ENCODE data around the gene ANAPC1. TPM values are rescaled to one million over a fixed set of nuclear protein-coding genes. Genes with fewer than 3 reads are reported as not detected.
"Not testable (repeated sequence)": the region's sequence is repeated elsewhere in the genome, so short reads cannot be mapped to it uniquely, and the experiment has no call there.

Gene ANAPC1
- total RNA-seq, 1 experiment from 2014 or later: 106 TPM

DNA sequence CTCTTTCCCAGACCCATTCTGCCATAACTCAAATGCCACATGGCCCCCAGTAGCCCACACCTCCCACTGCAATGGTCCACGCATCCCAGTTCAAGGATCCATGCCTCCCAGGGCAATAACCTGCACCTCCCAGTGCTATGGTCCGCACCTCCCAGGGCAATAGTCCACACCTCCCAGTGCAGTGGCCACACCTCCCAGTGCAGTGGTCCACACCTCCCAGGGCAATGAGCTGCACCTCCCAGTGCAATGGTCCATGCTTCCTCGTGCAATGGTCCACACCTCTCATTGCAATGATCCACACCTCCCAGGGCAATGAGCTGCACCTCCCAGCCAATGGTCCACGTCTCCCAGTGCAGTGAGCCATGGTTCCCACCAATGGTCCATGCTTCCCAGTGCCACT is 135.6 kb downstream of the ANAPC1 start:
- not testable (repeated sequence) for H2AFZ ChIP-seq (ENCODE audit: low read length); H3K9me3 ChIP-seq (ENCODE audit: low read length); H3K36me3 ChIP-seq (ENCODE audit: insufficient read depth, low read length); H3K4me1 ChIP-seq (ENCODE audit: low read length); H4K20me1 ChIP-seq (ENCODE audit: insufficient read depth, low read depth, low read length); H3K27me3 ChIP-seq (ENCODE audit: low read length); H3K79me2 ChIP-seq (ENCODE audit: low read length); H3K4me2 ChIP-seq (ENCODE audit: low read depth, low read length, poor library complexity, severe bottlenecking); H3K9me2 ChIP-seq (replicated peaks; ENCODE audit: insufficient read depth, low read length); H3K9ac ChIP-seq (ENCODE audit: low read length); H3K4me3 ChIP-seq (ENCODE audit: low read length); DNase-seq; H3K27ac ChIP-seq (ENCODE audit: low read length)

DNA sequence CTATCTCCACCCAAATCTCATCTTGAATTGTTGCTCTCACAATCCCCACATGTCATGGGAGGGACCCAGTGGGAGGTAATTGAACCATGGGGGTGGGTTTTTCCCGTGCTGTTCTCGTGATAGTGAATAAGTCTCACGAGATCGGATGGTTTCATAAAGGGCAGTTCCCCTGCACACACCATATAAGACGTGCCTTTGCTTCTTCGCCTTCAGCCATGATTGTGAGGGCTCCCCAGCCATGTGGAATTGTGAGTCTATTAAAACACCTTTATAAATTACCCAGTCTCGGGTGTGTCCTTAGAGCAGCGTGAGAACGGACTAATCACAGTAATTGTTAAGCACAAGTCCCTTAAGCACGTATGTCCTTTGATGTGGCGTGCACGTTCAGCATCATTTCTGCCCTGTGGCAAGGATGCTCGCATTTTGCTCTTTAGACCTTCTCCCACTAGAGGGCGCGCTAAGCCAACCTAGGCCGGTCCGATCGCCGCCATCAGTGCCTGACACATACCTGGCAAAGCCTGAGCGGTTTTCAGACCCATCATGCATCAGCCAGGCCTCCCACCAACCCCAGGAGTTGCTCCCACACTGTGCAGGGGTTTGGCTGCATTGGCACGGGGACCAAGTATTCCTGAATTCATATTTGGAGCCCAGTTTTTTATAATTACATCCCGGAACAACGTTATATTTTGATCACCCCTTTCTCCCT is 136.4 kb downstream of the ANAPC1 start:
- not testable (repeated sequence) for H4K20me1 ChIP-seq (ENCODE audit: insufficient read depth, low read depth, low read length); H3K27me3 ChIP-seq (ENCODE audit: low read length); H3K4me3 ChIP-seq (ENCODE audit: low read length); H3K79me2 ChIP-seq (ENCODE audit: low read length); H3K9ac ChIP-seq (ENCODE audit: low read length); H2AFZ ChIP-seq (ENCODE audit: low read length); H3K4me2 ChIP-seq (ENCODE audit: low read depth, low read length, poor library complexity, severe bottlenecking); H3K9me2 ChIP-seq (replicated peaks; ENCODE audit: insufficient read depth, low read length); H3K9me3 ChIP-seq (ENCODE audit: low read length); H3K36me3 ChIP-seq (ENCODE audit: insufficient read depth, low read length); H3K27ac ChIP-seq (ENCODE audit: low read length); H3K4me1 ChIP-seq (ENCODE audit: low read length)
- DNase-seq: peak; percentile 41

DNA sequence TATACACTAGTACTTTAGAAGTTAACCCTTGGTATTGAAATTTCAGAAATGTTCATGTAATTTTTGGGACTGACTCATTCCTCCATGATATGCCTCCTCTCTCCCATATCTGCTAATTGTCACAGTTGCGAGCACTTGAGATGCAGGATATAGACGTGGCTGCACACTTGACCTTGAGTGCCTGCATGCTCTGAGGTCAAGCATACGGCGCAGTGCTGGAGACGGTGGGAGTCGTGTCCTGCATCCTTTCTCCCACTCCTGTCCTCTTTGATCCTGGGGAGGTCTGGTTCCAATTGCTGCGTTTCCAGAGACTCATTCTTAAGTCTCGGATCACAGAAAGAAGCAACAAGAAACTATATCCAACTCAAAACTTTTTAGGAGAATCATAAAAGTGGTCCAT is 139.2 kb downstream of the ANAPC1 start:
- H3K36me3 ChIP-seq (ENCODE audit: insufficient read depth, low read length); H3K4me3 ChIP-seq (ENCODE audit: low read length); H3K27ac ChIP-seq (ENCODE audit: low read length); H3K79me2 ChIP-seq (ENCODE audit: low read length); H2AFZ ChIP-seq (ENCODE audit: low read length); H3K27me3 ChIP-seq (ENCODE audit: low read length); H3K9me2 ChIP-seq (replicated peaks; ENCODE audit: insufficient read depth, low read length); H3K9ac ChIP-seq (ENCODE audit: low read length); H3K9me3 ChIP-seq (ENCODE audit: low read length); H4K20me1 ChIP-seq (ENCODE audit: insufficient read depth, low read depth, low read length); H3K4me1 ChIP-seq (ENCODE audit: low read length); H3K4me2 ChIP-seq (ENCODE audit: low read depth, low read length, poor library complexity, severe bottlenecking); DNase-seq: not testable (repeated sequence)

DNA sequence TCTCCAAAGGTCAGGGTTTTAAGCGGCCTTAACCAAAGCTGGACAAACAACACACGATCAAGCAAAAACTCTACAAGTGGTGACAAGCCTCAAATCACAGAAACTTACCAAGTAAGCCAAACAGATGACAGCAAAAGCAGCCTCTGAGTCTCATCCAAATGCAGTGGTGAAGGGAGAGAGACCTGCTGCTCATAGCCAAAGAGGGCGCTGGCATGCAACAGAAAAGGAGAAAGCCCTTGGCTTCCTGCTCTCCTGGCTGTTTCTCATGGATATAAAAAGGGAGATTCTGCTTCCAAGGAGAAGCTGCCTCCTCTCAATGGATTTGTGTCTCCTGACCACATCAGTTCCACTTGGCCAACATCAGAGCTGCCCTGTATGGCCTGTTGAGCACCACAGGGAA is 142.5 kb downstream of the ANAPC1 start:
- H2AFZ ChIP-seq (ENCODE audit: low read length); H3K9me2 ChIP-seq (replicated peaks; ENCODE audit: insufficient read depth, low read length); H4K20me1 ChIP-seq (ENCODE audit: insufficient read depth, low read depth, low read length); H3K4me2 ChIP-seq (ENCODE audit: low read depth, low read length, poor library complexity, severe bottlenecking); H3K27me3 ChIP-seq (ENCODE audit: low read length); H3K9me3 ChIP-seq (ENCODE audit: low read length); H3K27ac ChIP-seq (ENCODE audit: low read length); H3K36me3 ChIP-seq (ENCODE audit: insufficient read depth, low read length); H3K79me2 ChIP-seq (ENCODE audit: low read length); H3K4me1 ChIP-seq (ENCODE audit: low read length); DNase-seq; H3K4me3 ChIP-seq (ENCODE audit: low read length); H3K9ac ChIP-seq (ENCODE audit: low read length): not testable (repeated sequence)

DNA sequence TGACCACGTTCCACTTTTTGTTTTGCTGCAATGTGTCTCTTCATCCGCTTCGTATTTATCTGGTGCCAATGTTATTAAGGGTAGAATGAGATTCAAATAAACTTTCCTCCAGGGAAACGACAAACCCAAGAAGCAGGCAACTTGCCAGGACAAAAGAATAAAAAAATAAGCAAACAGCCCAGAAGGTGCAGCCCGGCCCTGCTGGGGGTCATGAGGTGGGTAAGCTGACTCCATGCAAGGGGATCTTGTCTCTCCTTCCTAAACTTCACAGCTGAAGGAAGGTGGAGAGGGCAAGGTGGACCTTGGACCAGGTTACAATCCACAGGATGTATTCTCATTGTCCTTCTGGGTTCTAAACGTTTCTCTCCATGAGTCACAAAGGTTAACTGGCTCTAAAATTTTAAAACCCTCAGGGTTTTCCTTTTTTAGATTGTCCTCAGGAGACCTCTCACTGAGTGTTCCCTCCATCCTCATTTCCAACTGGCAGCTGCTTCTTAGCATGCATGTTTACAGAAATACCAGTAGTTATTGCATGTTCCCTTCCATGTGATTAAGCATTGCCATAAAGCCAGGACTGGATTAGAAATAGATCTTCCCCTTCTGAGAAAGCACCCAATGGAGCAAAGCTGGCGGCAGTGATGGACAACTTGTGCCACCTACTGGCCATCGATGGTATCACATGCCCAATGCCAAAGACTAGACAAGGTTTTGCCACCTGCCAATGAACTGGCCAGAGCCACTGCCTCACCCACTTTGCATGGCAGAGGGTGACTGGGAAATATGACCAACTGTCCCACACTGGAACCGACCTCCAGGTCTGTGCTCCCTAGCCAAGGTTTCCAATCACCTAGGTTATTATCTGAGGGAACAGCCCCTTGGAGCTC is 147.9 kb downstream of the ANAPC1 start:
- not testable (repeated sequence) for H3K4me3 ChIP-seq (ENCODE audit: low read length); DNase-seq; H4K20me1 ChIP-seq (ENCODE audit: insufficient read depth, low read depth, low read length); H3K79me2 ChIP-seq (ENCODE audit: low read length); H3K9ac ChIP-seq (ENCODE audit: low read length); H3K9me3 ChIP-seq (ENCODE audit: low read length); H3K4me2 ChIP-seq (ENCODE audit: low read depth, low read length, poor library complexity, severe bottlenecking); H3K4me1 ChIP-seq (ENCODE audit: low read length); H2AFZ ChIP-seq (ENCODE audit: low read length); H3K27ac ChIP-seq (ENCODE audit: low read length); H3K36me3 ChIP-seq (ENCODE audit: insufficient read depth, low read length); H3K9me2 ChIP-seq (replicated peaks; ENCODE audit: insufficient read depth, low read length); H3K27me3 ChIP-seq (ENCODE audit: low read length)

DNA sequence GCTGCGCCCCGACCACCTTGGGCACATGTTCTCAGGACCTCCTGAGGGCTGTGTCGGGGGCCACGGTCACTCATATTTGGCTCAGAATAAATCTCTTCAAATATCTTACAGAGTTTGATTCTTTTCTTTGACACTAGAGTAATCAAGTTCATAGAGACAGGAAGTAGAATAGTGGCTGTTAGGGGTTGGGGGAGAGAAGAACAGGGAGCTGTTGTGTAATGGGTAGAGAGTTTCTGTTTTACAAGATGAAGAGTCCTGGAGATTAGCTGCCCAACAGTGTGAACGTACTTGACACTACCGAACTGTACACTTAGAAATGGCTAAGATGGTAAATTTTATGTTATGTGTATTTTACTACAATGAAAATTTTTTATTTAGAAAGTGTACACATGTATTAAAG is 148.6 kb downstream of the ANAPC1 start:
- not testable (repeated sequence) for H3K9me2 ChIP-seq (replicated peaks; ENCODE audit: insufficient read depth, low read length); H3K9me3 ChIP-seq (ENCODE audit: low read length); H4K20me1 ChIP-seq (ENCODE audit: insufficient read depth, low read depth, low read length); H3K27ac ChIP-seq (ENCODE audit: low read length); H3K36me3 ChIP-seq (ENCODE audit: insufficient read depth, low read length); H3K79me2 ChIP-seq (ENCODE audit: low read length); H3K4me1 ChIP-seq (ENCODE audit: low read length); H3K9ac ChIP-seq (ENCODE audit: low read length); H2AFZ ChIP-seq (ENCODE audit: low read length); DNase-seq; H3K4me2 ChIP-seq (ENCODE audit: low read depth, low read length, poor library complexity, severe bottlenecking); H3K27me3 ChIP-seq (ENCODE audit: low read length); H3K4me3 ChIP-seq (ENCODE audit: low read length)

DNA sequence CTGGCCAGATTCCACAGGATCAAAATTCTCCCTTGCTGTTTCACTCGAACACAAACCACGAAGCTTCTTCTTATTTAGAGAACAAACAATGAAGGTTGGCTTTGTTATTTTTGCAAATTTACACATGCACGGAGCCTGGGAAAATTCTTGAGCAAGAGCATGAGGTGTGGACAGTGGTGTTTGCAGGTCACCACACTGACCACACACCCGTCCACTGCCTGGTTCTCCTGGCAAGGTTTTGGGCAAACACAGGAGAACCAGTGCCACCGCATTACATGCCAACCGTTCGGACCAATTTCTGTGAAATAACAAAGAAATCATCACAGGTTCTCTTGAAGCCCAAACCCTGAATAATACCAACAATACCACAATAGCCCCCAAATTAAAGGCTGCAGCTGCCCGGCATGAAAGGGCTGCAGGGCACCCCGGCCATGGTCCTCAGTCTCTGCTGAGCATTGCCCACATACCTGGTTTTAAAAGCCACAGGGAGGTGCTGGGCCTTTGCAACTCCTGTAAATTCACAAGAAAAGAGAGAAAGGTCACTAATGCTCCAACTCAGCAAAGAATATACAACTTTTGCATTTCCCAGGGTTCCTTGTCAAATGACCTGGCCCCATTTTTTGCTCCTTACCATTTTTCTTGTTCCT is 154.1 kb downstream of the ANAPC1 start:
- H3K4me3 ChIP-seq (ENCODE audit: low read length); H3K4me1 ChIP-seq (ENCODE audit: low read length); H3K4me2 ChIP-seq (ENCODE audit: low read depth, low read length, poor library complexity, severe bottlenecking); H3K36me3 ChIP-seq (ENCODE audit: insufficient read depth, low read length); H3K9ac ChIP-seq (ENCODE audit: low read length); H3K79me2 ChIP-seq (ENCODE audit: low read length); H2AFZ ChIP-seq (ENCODE audit: low read length); H3K9me2 ChIP-seq (replicated peaks; ENCODE audit: insufficient read depth, low read length); H3K27me3 ChIP-seq (ENCODE audit: low read length); H4K20me1 ChIP-seq (ENCODE audit: insufficient read depth, low read depth, low read length); H3K9me3 ChIP-seq (ENCODE audit: low read length); H3K27ac ChIP-seq (ENCODE audit: low read length); DNase-seq: not testable (repeated sequence)

DNA sequence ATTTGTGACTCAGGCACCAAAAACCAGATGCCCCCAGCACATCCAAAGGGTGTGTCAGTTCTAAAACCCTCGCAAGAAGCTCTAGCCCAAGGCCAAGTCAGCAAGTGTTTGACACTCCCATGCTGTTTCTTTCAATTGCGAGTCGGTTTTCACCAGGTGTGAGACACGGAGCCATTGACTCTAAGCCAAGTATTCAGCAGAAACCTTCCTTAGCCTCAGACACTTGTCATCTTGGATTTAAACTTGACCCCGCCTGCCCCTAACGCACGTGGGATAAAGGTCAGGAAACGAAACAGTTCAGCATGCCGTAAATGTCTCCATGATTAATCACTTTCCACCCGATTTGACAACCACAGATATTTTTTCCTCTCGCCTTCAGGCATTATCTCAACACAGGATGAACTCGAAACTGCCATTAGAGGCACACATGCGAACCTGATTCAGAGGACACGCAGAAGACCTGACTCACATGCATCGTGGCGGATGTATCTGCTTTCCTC is 156.3 kb downstream of the ANAPC1 start:
- H3K4me1 ChIP-seq (ENCODE audit: low read length); H3K9ac ChIP-seq (ENCODE audit: low read length); H3K4me3 ChIP-seq (ENCODE audit: low read length); H3K9me2 ChIP-seq (replicated peaks; ENCODE audit: insufficient read depth, low read length); H3K36me3 ChIP-seq (ENCODE audit: insufficient read depth, low read length); H3K79me2 ChIP-seq (ENCODE audit: low read length); H3K4me2 ChIP-seq (ENCODE audit: low read depth, low read length, poor library complexity, severe bottlenecking); H3K27ac ChIP-seq (ENCODE audit: low read length); H3K27me3 ChIP-seq (ENCODE audit: low read length); DNase-seq; H4K20me1 ChIP-seq (ENCODE audit: insufficient read depth, low read depth, low read length); H3K9me3 ChIP-seq (ENCODE audit: low read length); H2AFZ ChIP-seq (ENCODE audit: low read length): not testable (repeated sequence)

Measured in Karpas-422 (cell line).